ENCODE measurements around the gene SAPCD1.
A peak's percentile ranks its signal among the peaks of the same experiment; 100 is the strongest.

Gene SAPCD1

DNA sequence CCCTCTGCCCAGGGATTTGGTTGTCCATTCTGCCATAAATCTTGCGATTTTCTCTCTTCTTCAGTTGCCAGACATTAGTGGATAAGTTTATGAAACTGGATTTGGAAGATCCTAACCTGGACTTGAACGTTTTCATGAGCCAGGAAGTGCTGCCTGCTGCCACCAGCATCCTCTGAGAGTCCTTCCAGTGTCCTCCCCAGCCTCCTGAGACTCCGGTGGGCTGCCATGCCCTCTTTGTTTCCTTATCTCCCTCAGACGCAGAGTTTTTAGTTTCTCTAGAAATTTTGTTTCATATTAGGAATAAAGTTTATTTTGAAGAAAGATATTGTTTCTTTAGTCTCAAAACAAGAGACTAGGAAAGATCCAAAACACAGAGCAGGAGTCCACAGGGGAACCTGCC is at the start of gene SAPCD1:
Gene SAPCD1 (plus strand): TSS at position 301 of the 400 bp plus-strand sequence. CDS start 399 bp downstream, outside the sequence.
- DNase-seq, result no peak

DNA sequence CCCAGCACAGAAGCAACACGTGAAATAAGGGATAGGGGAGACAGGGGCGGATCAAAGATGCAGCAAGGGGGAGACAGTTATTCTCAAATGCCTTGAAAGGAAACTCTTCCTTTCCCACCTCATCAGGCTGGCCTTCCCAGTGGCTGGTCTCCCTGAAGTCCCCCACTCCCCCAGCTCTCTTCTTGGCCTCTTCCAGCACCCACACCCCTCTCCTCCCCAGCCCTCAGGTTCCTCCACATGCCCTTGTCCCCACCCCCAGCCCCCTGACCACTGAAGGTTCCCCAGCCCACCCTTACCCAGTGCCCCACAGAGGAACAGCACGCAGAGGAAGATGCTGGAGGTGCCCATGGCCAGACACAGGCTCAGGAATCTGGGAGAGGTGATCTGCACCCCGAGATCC is 49.0 kb upstream of the SAPCD1 start:
- no peak for DNase-seq

DNA sequence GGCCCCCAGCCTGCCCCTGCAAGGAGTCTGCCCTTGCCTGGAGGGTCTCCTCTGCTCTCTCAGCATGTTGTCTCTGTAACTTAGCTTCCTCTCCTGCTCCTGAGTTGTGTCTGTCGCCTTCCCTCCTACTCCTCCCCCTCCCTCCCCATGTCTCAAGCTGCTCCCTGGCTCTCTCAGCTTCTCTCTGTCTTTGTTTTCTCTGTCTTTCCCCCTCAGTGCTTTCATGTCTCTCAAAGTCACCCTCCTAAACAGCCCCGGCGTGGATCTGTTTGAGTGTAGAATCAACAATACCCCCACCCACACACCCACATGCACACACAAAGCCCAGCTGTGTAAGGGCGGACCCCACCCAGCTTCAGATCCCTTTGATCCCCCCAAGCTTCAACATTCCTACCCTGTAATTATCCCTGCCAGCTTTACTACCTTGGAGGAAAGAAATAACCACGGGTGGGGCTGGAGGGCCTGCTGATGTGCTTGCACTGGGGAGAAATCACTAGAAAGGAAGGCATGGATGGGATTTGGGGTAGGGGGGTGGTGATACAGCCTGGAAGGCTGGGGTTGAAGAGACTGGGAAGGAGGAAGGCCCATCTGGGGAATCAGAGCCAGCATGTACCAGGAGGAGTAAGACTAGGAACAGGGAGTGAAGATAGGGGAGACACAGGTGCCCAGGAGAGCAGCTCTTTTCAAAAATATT is 48.3 kb upstream of the SAPCD1 start:
- DNase-seq, result no peak

DNA sequence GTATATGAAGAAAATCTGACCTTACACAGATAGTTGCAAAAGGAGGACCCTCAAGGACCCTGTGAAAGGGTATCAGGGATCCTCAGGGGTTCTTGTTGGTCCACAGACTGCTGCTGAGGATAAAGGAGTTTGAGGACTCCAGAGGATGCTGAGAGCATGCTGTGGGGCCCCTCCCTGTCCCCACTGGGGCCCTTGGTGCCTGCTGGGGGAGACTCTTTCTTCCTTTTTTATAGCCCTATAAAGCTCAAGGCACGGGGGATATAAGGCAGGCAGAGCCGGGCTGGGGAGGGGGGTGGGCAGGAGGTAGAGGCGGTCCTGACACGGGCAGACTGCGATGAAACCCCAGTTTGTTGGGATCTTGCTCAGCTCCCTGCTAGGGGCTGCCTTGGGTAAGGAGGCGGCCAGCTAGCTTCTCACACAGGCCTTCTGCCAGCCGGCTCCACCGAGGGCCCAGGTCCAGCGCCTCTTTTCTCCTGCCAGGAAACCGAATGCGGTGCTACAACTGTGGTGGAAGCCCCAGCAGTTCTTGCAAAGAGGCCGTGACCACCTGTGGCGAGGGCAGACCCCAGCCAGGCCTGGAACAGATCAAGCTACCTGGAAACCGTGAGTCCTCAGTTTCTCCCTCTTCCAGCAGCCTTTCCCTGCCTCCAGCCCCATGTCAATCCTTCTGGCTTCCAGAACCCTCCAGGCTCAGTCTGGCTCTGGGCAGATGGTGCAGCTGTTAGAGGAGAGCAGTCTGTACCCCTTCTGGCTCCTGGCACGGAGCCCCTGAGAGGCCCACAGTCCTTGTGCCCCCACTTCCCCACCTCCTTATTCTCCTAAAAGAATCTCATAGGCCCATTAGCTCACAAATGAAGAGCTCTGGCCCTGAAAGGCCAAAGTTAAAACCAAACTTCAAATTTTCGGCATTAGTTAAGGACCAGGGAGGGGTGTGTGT is 47.2 kb upstream of the SAPCD1 start, which contains the start of gene LY6G6D:
Gene LY6G6D (plus strand): TSS at position 327 of the 937 bp plus-strand sequence. CDS start 8 bp downstream, at position 335.
- no peak for DNase-seq

DNA sequence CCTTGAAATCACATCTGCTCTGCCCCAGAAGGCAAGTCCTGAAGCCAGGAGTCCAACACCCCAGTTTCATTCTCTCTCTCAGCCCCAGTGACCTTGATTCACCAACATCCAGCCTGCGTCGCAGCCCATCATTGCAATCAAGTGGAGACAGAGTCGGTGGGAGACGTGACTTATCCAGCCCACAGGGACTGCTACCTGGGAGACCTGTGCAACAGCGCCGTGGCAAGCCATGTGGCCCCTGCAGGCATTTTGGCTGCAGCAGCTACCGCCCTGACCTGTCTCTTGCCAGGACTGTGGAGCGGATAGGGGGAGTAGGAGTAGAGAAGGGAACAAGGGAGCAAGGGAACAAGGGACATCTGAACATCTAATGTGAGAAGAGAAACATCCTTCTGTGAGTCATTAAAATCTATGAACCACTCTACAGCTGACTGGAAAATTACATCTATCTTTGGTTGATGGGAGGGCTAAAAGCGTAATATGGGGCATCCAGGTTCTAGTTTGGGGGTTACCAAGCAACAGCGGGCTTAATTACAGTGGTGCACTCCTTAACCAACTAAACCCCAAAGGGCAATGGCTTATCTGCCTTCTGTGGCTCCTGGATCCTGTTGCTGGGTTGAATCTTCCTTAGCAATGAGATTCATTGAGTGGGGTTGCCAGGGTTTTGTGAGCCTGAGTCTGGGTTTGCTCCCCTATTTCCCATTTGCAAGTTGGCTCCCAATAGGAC is 44.8 kb upstream of the SAPCD1 start:
- DNase-seq, result peak in 7 of 56 donors; percentile 9 to 35 (median 15)

DNA sequence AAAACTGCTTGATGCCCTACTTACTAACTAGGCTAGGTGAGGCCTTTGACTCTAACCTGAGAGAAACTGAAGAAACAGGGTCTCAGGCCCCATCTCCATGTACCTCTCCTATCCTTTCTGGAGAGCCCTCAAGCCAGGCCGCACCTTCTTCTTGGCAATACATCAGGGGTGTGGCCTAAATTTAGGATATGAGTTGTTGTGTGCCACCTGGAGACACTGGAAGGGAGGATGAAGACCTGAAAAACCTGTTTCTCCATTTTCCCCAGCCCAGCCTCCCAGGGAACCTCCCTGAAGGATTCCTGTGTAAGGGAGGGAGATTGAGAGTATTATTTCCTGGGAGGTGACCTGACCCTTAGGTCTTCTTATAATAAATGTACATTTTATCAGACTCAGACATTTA is 44.2 kb upstream of the SAPCD1 start:
- no peak for DNase-seq

DNA sequence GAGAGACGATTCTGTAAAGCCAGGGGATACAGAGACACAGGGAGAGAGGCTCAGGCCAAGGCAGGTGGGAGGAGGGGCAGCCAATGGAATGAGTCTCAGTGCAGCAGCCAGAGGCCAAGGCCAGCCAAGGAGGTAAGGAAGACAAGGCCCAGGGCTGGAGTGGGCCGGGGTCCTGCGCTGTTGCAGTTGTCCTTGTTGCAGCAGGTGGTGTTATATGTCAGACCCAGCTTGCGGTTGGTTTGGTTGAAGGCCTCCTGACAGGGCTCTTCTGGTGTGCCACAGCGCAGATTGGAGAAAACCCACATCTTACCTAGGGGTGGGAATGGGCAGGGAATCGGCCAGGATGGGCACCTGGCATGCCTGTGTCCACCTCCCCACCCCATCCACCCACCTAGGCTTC is 43.5 kb upstream of the SAPCD1 start:
- DNase-seq, result no peak

DNA sequence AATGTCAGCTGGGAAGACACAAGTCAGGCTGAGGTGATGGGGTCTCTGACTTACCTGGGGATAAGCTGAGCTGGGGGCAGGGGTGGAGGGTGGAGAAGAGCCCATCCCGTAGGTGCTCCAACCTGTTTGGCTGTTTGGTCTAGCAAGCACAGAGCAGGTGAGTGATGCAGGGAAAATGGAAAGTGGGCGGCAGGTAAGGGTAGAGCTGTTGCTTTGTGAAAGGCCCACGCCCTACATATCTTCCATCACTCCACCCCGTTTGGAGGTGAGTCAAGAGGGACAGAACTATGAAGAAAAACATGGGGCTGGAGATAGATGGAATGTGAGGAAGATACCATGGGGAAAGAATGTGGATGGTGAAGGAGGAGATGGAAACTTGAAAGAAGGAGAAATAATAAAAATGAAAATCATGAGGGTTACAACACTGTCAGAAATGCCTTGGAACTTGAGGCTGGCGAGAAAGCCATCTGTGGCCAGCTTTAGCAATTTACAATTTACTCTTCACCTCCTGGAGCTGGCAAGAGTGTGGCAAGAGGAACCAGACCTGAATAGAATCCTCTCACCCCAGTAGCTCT is 42.2 kb upstream of the SAPCD1 start:
- DNase-seq, result no peak

DNA sequence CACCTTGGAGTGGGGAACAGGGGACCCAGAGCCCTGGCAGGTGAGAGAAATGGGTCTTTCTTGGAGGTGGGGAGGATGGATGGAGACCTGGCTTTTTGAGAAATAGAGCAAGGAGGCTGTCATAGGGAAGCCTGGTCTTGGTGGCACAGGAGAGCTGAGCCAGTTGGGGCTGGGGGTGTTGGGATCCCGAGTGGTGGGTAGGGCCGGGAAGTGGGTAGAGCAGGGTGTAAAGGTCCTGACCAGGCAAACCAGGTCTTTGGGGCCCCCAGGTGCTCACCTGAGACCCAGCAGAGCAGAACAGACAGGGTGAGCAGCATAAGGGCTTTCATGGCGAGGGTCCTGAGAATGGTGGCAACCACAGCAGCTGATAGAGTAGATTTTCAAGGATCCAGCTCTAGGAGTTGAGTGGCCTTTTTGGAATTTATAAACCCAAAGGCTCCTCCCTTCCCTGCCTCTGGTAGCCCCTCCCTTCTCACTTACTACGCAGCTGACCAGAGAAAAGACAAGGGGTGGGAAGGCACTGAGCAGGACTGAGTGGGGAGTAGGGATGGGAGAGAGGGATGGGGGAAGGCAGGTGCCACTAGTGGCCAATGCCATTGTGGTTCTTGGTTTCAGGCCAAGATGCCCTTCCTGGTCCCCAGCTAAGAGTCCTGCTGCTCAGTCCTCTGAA is 41.0 kb upstream of the SAPCD1 start, which contains the start of gene LY6G6C:
Gene LY6G6C (minus strand): TSS at position 396 of the 670 bp plus-strand sequence. CDS start 67 bp downstream, at position 329.
- no peak for DNase-seq

DNA sequence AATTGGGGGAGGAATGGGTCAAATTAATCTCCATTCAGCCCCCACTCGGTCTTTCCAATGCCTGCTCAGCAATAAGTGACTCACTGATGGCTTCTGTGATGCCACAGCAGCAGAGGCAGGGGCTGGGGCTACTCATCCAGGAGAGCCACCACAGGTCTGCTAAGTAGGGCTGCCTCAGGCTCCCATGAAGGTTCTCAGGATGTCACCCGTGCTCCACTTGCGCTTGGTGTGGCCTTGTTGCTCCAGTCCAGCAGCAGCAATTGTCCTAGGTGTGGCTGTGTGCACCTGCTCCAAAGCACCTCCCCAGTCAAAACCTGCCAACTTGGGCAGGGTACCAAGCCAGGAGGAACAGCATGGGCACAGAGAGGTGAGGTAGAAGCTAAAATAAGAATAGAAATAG is 40.3 kb upstream of the SAPCD1 start:
- no peak for DNase-seq

DNA sequence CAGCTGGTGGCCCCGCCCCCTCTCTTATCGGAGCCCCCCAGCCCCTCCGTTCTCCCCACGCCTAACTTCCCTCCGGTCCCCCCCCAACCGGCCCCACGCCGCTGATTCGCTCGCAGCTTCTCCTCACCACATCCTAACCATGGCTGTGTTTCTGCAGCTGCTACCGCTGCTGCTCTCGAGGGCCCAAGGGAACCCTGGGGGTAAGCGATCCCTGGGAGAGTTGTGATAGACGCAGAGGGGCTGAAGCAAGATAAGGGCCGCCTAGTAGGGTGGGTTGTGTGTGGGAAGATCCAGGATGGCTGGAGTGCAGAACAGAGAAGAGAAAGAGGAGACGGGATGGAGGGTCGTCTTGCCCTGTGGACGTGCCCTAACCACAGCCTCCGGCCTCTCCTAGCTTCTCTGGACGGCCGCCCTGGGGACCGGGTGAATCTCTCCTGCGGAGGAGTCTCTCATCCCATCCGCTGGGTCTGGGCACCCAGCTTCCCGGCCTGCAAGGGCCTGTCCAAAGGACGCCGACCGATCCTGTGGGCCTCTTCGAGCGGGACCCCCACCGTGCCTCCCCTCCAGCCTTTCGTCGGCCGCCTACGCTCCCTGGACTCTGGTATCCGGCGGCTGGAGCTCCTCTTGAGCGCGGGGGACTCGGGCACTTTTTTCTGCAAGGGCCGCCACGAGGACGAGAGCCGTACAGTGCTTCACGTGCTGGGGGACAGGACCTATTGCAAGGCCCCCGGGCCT is 39.0 kb upstream of the SAPCD1 start, which contains the start of gene MPIG6B:
Gene MPIG6B (plus strand): TSS at position 129 of the 735 bp plus-strand sequence. CDS start 11 bp downstream, at position 140.
- no peak for DNase-seq

DNA sequence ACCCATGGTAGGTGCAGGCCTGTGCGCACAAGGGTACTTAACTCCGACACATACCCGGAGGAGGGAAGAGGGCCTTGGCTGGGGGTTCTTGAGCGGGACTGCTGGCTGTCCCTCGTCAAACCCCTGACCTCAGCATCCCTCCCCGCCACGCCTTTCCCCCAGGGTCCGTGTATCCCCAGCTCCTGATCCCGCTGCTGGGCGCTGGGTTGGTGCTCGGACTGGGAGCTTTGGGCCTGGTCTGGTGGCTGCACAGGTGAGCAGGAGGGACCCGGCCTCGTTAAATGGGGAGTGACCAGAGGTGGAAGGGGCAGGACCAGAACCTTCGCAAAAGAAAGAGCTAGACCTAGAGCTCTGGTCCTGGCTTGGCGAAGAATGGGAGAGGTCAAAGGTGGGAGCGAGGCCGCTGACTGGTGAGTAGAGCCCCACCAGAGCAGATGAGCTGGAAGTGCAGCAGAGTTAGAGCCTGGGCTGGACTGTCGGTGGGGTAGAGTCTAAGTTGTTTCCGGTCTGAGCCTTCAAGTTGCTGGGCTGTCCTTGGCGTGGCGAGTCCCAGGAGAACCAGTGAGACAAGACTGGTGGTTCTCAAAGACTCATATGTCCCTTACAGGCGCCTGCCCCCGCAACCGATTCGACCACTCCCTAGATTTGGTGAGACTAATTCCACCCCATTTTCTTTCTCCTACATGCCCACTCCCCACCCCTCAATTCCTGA is 38.3 kb upstream of the SAPCD1 start:
- DNase-seq, result no peak

DNA sequence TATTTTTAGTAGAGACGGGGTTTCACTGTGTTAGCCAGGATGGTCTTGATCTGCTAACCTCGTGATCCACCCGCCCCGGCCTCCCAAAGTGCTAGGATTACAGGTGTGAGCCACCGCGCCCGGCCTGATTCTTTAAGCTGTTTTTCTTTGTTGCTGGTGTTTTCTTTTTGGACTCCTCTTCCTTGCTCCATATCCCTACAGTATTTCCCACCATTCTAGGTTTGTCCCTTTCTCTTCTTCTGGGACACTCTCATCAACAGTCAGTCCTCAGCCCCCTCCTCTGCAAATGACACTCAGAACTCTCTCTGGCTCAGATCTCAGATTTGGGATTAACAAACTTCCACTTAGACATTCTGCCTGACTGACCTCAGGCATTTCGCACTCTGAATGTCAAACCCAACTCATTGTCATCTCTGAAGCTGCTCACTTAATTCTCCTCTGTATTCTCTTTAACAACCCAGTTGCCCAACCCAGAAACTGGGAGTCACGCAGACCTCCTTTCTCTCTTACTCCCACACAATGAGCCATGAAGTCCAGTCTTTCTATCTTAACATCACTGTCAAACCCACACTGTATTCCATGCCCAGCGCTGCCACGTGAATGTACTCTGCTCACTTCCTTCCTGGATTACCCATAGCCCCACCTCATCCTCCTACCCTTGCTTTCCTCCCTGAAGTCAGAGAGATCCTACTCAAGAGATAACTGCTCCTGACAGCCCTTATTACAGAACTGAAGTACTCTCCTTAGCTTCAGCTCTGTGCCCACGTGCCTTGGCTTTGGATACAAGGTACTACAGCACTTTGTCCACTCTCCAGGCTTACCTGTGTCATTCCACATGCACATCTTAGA is 36.7 kb upstream of the SAPCD1 start:
- peak in 1 of 56 donors; percentile 2 for DNase-seq

DNA sequence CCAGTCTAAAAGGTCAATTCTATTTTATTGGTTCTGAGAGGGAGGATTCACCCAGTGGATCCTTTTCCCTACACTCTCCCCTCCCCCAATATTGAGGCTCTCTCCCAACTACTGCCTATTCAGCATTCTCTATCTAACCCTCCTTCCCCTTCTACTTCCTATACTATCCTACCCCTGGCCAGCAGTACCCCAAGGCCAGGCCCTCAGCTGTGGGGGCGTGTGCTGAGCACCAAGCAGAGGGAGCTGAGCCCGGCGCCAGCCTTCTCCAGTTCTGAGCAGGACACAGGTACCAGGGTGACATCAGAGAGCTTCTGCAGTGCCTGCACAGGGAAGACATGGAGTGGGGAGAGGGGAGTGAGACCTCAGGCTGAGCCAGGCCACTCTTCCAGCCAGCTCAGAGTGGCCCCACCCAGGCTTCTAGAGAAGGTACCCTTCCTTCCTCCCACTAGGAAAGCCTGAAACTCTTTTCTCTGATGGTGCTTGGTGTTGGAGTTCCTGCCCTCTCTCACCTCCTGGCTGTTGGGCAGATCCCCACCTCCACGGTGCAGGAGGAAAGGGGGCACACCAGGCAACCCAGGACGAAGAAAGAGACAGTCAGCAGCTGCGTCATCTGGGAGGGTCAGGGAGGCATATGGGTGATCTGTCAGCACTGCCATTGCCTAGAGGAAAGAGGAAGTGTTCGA is 35.3 kb upstream of the SAPCD1 start:
- peak in 2 of 56 donors; percentile 9 to 11 for DNase-seq

DNA sequence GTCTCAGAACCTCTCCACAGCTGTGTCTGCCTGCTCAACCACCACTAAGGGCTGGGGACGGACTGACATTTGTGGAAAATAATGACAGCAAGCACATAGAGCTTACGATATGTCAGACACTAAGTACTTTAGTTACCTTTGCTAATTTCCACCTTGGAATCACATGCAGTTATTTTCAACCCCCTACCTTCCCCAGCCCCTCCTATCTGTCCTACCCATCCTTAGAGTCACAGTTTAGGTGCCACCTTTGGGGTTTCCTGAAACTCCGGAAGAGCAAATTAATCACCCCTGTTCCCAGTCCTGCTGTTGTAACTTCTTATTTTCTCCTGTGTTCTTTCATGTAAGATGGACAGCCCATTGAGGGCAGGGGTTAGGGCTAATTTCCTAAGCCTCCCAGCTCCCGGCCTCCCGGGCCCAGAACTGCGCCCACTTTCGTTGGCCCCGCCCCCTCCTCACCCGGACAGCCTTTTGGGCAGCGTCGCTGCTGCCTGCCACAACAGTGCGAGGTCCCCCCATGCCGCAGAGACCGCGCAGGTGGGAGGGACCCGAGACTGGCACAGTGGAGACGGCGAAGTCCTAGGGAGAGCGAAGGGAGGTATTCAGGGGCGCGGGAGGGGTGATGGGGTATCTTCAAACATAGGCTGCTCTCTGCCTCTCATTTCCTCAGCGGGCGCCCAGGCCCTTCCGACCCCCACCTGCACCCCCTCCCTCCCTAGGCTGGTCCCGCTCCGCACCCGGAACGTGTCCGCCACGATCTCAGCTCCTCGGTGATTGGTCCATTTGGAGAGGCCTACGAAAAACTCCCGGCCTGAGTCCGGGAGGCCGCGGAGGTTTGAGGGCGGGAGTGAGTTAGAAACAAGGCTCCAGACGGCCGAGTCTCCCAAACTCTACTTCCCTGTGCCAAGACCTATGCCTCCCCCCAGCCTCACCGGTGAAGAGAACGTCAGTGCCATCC is 34.5 kb upstream of the SAPCD1 start:
- no peak for DNase-seq

Measured in nucleus accumbens (tissue), 56 donors.